A673 (cell line): ENCODE measurements around the gene DOCK1. TPM values are rescaled to one million over a fixed set of nuclear protein-coding genes. Genes with fewer than 3 reads are reported as not detected.

ENCODE experiments used
- BruUV-seq: library from RNA; stranded (reverse); fragments of 400-500 nt; replicated peaks from 2 replicates; lab custom pipeline; 2021; lab: Mats Ljungman, UMichigan
- CTCF ChIA-PET: fragments of 300-600 bp; sonication (Branson Sonifier 250); formaldehyde crosslinking; loops from one replicate; lab custom pipeline; 2022; ENCODE audit warnings: antibody characterized with exemption; lab: Charles Lee
- POLR2A ChIA-PET: fragments of 300-600 bp; sonication (Branson Sonifier 250); formaldehyde crosslinking; loops from one replicate; lab custom pipeline; 2022; ENCODE audit warnings: antibody characterized with exemption; ENCODE audit not compliant: low non-redundant PET; lab: Charles Lee
- DNase-seq: peaks from one replicate; pipeline ENCODE4 v3.0.0-alpha.2; 2015; ENCODE audit warnings: low spot score
- H3K27ac ChIP-seq: fragments of 200-600 bp; sonication (generic); 2 replicates; pipeline ENCODE4 v1.5.1; 2016; ENCODE audit warnings: mixed run types, low read depth, mild to moderate bottlenecking, mixed read lengths, antibody characterized with exemption, low read length; ENCODE audit not compliant: poor library complexity, severe bottlenecking
- H3K27me3 ChIP-seq: fragments of 200-600 bp; sonication (generic); replicated peaks from 2 replicates; pipeline ENCODE4 v1.6.1; 2017; ENCODE audit warnings: mixed run types, low read depth, mild to moderate bottlenecking, mixed read lengths, antibody characterized with exemption, low read length; ENCODE audit not compliant: insufficient read depth, poor library complexity
- H3K36me3 ChIP-seq: fragments of 200-600 bp; sonication (generic); 2 replicates; pipeline ENCODE4 v1.6.1; 2016; ENCODE audit warnings: mixed run types, mild to moderate bottlenecking, mixed read lengths, antibody characterized with exemption, low read length; ENCODE audit not compliant: insufficient read depth, poor library complexity, severe bottlenecking
- H3K4me1 ChIP-seq: fragments of 200-600 bp; sonication (generic); 2 replicates; pipeline ENCODE4 v1.6.1; 2017; ENCODE audit warnings: mixed run types, mild to moderate bottlenecking, mixed read lengths, antibody characterized with exemption, low read length; ENCODE audit not compliant: insufficient read depth, poor library complexity, severe bottlenecking
- H3K4me3 ChIP-seq: fragments of 200-600 bp; sonication (generic); 2 replicates; pipeline ENCODE4 v1.5.1; 2016; ENCODE audit warnings: low read depth, mixed run types, mild to moderate bottlenecking, mixed read lengths, low read length; ENCODE audit not compliant: poor library complexity, severe bottlenecking
- H3K9me3 ChIP-seq: fragments of 200-600 bp; sonication (generic); 2 replicates; pipeline ENCODE4 v1.6.1; 2016; ENCODE audit warnings: mixed run types, low read depth, mild to moderate bottlenecking, mixed read lengths, antibody characterized with exemption, low read length; ENCODE audit not compliant: poor library complexity, severe bottlenecking
- CTCF ChIP-seq: fragments of 300-800, 200-600 bp; sonication (generic); conservative IDR thresholded peaks from 2 replicates; pipeline ENCODE4 v1.5.1; 2017; ENCODE audit warnings: low read depth, mild to moderate bottlenecking, antibody characterized with exemption, low read length, moderate library complexity, mixed read lengths
- EZH2 ChIP-seq: fragments of 200-600 bp; sonication (generic); IDR thresholded peaks from 2 replicates; pipeline ENCODE4 v1.6.1; 2017; ENCODE audit warnings: borderline replicate concordance, low read depth, mild to moderate bottlenecking, mixed read lengths, antibody characterized with exemption, low read length; ENCODE audit not compliant: poor library complexity, severe bottlenecking
- intact Hi-C: fragments of 100-400 bp; cut with micrococcal nuclease; formaldehyde crosslinking; loops from one replicate; pipeline ENCODE4 v1.10.0; 2022; ENCODE audit not compliant: unreplicated experiment
- total RNA-seq: library from RNA; stranded (reverse); gene quantifications from 2 replicates; pipeline ENCODE4 v1.2.3, GENCODE V29; 2021

Gene DOCK1
- total RNA-seq, 1 experiment from 2014 or later = 30.7 TPM

- POLR2A ChIA-PET = interaction anchor here (0.7 kb wide), 1 partner anchor 83 kb away, joined by 9 read pairs; no protein-coding TSS in a partner anchor
- CTCF ChIA-PET = no interaction called here
- intact Hi-C loops = no loop called here
- DNase-seq = peak; percentile 60
- Histone ChIP-seq H3K36me3 (no peaks in the 10 kb centered on the region), H3K9me3 (no peaks in the 10 kb centered on the region), H3K27me3 (no peaks in the 10 kb centered on the region), H3K4me1 (no peaks in the 10 kb centered on the region), H3K27ac (no peak overlapping the region), H3K4me3 (no peak overlapping the region)
- BruUV-seq = no TSS peak
- no peak for TF ChIP-seq CTCF
- no peak for TF ChIP-seq EZH2
Observed at GRCh38 chr10:126872768-126873167, 32.5 kb upstream of the DOCK1 start.

GRCh38 chr10:126876456-126876855, 28.8 kb upstream of the DOCK1 start:
- H3K4me1 ChIP-seq = no peaks in the 10 kb centered on the region
- no peaks in the 10 kb centered on the region for H3K9me3 ChIP-seq
- ChIA-PET CTCF (no interaction called here), POLR2A (no interaction called here)
- H3K36me3 ChIP-seq = no peaks in the 10 kb centered on the region
- H3K27me3 ChIP-seq = no peaks in the 10 kb centered on the region
- DNase-seq = no peak
- intact Hi-C loops = no loop called here
- H3K27ac ChIP-seq = no peak overlapping the region
- no TSS peak for BruUV-seq
- TF ChIP-seq CTCF (no peak), EZH2 (no peak)
- H3K4me3 ChIP-seq = no peak overlapping the region

GRCh38 chr10:126877390-126877789, 27.8 kb upstream of the DOCK1 start:
- TF ChIP-seq EZH2 (no peak), CTCF (no peak)
- no TSS peak for BruUV-seq
- POLR2A ChIA-PET = no interaction called here
- Histone ChIP-seq H3K4me3 (no peak overlapping the region), H3K27me3 (no peaks in the 10 kb centered on the region), H3K36me3 (no peaks in the 10 kb centered on the region), H3K4me1 (no peaks in the 10 kb centered on the region), H3K27ac (no peak overlapping the region), H3K9me3 (no peaks in the 10 kb centered on the region)
- intact Hi-C loops = no loop called here
- CTCF ChIA-PET = no interaction called here
- DNase-seq = no peak
